NCI-H748 (cell line): ENCODE measurements around the gene TTC3.
"Not testable (repeated sequence)": the region's sequence is repeated elsewhere in the genome, so short reads cannot be mapped to it uniquely, and the experiment has no call there.

Source experiments
- DNase-seq: peaks from one replicate; lab custom pipeline; 2025; ENCODE audit not compliant: unreplicated experiment; lab: John Stamatoyannopoulos, UW

The TTC3 gene

GRCh38 chr21:37087188-37087587 lies 14.1 kb downstream of the TTC3 start:
- no peak for DNase-seq

- DNase-seq = no peak
These were observed 15.2 kb downstream of the TTC3 start for GRCh38 chr21:37088186-37088735.

GRCh38 chr21:37093977-37094376 lies 20.9 kb downstream of the TTC3 start:
- no peak for DNase-seq

DNA sequence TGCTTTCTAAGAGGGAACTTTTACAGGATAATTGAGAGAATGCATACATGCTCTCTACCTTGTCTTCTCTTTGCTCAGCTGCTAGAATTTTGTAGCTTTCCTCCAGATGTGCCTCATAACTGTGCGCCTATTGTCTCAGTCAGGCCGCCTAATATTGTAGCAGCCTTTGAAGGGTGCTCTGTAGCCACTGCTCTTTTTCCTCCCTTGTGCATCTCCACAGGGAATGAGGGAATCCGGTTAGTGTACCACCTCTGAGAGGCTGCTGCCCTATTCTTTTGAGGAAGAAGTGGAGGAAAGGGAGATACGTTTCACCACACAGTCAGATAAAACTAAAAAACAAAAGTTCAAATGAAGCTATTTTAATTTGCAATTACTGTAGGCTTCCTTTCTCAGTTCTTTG lies 22.8 kb downstream of the TTC3 start:
- DNase-seq = no peak

GRCh38 chr21:37098751-37099150 lies 25.7 kb downstream of the TTC3 start:
- no peak for DNase-seq

DNA sequence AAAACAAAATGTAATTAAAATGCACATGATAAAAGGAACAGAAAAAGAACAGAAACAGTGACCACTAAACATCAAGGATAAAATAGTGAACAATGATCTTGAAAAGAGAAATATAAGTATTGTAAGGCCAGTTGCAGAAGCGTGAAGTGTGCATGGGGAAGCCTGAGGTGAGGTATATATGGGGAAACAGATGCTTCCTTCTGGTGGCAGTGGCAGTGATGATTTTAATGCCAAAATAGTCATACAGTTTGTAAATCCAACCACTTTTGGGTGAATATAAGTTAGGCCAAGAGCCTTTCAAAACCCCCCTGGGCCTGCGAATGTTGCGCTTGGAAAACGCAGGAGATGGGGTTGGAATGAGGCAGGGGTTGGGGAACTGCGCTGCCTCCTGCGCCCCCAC lies 27.3 kb downstream of the TTC3 start:
- no peak for DNase-seq

DNA sequence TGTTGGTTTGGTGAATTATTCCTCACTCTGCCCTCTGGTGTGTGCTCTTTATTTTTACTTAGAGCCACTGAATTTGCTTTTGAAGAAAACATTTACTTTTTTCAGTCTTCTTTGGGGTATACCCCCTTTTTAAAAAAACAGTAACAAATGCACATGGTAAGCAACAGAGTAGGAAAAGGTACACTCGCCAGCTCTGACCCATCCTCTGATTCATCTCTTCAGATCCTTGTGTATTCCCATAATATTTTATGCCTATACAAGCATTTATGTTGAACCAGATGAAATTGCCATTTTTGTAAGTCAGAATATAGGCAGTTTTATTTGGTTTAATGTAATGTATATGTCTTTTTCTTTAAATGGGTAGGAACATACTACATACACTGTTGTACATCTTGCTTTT lies 28.3 kb downstream of the TTC3 start:
- no peak for DNase-seq

- not testable (repeated sequence) for DNase-seq
These were observed 29.7 kb downstream of the TTC3 start for GRCh38 chr21:37102746-37103145.

GRCh38 chr21:37106998-37107397 lies 33.9 kb downstream of the TTC3 start:
- DNase-seq = no peak

GRCh38 chr21:37111029-37111428 lies 38.0 kb downstream of the TTC3 start:
- DNase-seq = not testable (repeated sequence)

DNA sequence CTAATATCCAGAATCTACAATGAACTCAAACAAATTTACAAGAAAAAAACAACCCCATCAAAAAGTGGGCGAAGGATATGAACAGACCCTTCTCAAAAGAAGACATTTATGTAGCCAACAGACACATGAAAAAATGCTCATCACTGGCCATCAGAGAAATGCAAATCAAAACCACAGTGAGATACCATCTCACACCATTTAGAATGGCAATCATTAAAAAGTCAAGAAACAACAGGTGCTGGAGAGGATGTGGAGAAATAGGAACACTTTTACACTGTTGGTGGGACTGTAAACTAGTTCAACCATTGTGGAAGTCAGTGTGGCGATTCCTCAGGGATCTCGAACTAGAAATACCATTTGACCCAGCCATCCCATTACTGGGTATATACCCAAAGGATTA lies 41.2 kb downstream of the TTC3 start:
- DNase-seq = not testable (repeated sequence)

DNA sequence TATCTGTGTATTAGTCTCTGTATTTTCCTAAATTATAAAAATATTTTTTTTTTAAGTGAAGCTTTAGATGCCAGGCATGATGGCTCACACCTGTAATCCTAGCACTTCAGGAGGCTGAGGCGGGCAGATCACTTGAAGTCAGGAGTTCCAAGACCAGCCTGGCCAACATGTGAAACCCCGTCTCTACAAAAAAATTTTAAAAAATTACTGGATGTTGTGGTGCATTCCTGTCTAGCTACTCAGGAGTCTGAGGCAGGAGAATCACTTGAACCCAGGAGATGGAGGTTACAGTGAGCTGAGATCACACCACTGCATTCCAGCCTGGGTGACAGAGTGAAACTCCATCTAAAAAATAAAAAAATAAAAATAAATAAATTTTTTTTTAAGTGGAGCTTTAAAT lies 43.4 kb downstream of the TTC3 start:
- DNase-seq = not testable (repeated sequence)

DNA sequence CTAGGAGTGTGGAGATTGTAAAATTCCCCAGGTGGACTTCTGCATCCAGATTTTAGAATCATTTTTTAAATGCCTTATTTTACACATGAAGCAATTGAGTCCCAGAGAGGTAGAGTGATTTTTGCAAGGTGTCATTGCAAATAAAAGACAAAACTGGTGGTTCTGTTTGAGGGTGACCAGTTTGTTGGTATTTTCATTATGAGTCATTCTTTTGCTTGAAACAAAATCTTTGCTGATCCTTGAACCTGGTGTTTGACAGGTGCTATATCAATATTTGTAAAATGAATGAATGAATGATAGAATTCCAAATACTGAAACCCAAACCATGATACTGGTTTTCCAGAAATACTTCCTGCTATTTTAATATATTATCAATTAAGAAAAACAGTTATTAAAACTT lies 44.1 kb downstream of the TTC3 start:
- no peak for DNase-seq

DNA sequence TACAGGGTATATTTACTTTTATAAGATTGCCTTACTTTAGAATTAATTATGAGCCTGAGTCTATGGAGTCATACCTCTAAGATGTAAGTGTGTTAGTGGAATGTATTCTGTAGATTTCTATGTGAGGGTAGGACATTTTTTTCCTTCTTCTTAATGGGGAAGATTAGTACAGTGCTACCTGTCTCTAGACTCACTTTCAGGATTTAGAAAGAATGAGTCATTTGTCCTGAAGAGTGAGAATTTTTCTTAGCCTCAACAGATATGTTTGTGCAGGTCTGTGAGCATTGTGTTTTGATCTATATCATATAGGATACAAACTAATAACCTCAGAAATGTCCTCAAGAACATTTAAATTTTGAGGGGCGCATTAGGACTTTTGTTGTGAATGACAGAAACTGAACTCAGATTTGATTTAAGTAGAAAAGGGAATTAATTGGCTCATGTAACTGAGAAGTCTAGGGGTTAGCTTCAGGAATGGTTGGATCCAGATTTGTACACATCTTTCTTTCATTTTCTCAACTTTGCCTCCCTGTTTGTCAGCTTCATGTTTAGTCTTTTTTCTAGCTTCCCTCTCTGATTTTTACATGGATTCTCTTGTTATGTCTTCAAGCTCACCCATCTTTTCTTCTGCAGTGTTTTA lies 45.3 kb downstream of the TTC3 start:
- no peak for DNase-seq

- no peak for DNase-seq
These were observed 46.6 kb downstream of the TTC3 start for GRCh38 chr21:37119421-37120218.

- no peak for DNase-seq
These were observed 55.0 kb downstream of the TTC3 start for GRCh38 chr21:37128076-37128475.

GRCh38 chr21:37130971-37131370 lies 57.9 kb downstream of the TTC3 start:
- no peak for DNase-seq

GRCh38 chr21:37136261-37136660 lies 63.2 kb downstream of the TTC3 start:
- no peak for DNase-seq

DNA sequence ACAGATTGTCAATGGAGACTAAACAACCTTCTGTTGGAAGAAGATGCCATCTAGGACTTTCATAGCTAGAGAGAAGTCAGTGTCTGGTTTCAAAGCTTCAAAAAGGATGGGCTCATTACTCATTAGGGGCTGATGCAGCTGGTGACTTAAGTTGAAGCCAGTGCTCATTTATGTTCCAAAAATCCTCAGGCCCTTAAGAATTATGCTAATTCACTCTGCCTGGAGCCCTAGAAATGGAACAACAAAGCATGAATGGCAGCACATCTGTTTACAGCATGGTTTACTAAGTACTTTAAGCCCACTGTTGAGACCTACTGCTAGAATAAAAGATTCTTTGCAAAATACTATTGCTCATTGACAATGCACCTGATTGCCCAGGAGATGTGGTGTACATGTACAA lies 63.7 kb downstream of the TTC3 start:
- DNase-seq = no peak

DNA sequence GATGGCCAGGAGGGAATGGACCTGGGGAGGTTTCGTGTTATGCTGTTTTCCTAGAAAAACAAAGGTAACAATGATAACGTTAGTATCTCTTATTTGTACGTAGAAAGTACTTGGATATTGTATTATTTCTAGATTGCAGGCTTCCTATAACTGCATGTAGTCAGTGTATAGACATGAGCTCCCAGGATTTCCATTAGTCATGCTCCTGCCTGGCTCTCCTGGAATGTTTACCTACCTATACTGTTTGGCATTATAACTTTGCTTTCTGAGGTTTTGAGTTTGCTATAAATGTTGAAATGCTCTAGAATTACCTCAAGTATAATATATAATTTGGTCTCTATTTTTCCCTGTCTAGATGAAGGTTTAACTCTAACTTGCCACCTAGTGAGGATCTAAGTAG lies 66.1 kb downstream of the TTC3 start:
- no peak for DNase-seq

DNA sequence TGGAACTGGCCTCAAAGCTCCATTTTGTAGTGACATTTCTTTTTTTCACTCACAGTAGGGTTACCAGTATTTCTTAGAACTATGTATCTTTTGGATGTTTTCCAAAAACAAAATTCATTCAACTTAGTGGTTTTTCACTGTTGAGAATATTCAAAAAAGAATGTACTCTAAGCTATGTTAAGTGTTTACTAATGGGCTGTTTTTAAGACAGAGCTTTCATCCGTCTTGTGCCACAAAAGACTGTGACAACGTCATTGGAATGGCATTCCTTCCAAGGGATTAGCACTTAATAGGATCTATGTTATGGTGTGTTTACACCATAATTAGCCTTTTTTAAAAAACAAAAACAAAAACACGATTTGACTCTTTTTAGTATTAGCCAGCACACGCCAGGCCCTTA lies 66.8 kb downstream of the TTC3 start:
- no peak for DNase-seq

GRCh38 chr21:37143392-37143791 lies 70.3 kb downstream of the TTC3 start:
- DNase-seq = not testable (repeated sequence)
